ENCODE measurements around the gene LPIN1.
"Not testable (repeated sequence)": the region's sequence is repeated elsewhere in the genome, so short reads cannot be mapped to it uniquely, and the experiment has no call there.

Gene LPIN1

DNA sequence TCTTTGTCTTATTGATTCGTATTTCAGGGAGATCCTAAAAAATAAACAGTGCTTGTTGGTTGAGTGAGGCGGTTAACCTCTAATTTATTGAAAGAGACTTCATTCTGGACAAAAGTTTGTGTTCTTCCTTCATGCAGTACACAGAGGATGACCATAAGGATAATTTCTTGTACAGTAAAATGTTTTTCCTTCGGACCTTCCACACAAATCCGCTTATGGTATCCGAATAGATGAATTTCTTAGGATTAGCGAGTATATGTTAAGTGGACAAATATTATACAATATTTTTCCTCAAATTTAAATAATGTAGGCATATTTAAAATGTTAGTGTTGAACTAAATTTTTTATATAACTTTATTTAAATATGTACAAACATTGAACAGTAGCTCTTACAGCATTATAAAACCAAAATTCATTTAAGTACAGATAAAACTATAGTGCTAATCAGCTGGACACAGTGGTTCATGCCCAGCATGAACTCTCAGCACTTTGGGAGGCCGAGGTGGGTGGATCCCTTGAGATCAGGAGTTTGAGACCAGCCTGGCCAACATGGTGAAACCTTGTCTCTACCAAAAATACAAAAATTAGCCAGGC, 84.4 kb downstream of the LPIN1 start:
- no peak for DNase-seq (ENCODE audit: low spot score)
- no peak for FAIRE-seq

GRCh38 chr2:11831415-11831814, 85.0 kb downstream of the LPIN1 start:
- no peak for FAIRE-seq

GRCh38 chr2:11832531-11832930, 86.1 kb downstream of the LPIN1 start:
- FAIRE-seq, result no peak
- DNase-seq (ENCODE audit: low spot score), result no peak

More at GRCh38 chr2:11831415-11831814, 85.0 kb downstream of the LPIN1 start:
- no peak for DNase-seq (ENCODE audit: low spot score)

DNA sequence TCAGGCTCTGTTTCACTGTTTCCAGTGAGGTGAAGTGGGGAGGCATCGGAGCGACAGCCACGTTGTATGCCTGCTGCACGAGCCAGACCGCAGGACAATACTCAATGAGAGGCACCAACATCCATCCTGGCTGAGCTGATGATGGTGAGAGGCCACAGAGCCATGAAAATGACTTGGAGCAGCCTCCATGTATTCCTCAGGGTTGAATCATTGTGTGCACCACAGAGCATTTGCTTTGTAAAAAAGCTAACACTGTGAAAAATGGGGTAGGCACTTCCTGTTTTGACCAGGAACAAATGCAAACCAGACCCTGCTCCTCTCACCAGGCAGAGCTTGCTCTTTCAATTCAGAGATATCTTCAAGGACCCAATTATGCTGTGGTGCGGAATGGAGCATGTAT, 87.2 kb downstream of the LPIN1 start:
- DNase-seq (ENCODE audit: low spot score) (no peak), FAIRE-seq (no peak)

DNA sequence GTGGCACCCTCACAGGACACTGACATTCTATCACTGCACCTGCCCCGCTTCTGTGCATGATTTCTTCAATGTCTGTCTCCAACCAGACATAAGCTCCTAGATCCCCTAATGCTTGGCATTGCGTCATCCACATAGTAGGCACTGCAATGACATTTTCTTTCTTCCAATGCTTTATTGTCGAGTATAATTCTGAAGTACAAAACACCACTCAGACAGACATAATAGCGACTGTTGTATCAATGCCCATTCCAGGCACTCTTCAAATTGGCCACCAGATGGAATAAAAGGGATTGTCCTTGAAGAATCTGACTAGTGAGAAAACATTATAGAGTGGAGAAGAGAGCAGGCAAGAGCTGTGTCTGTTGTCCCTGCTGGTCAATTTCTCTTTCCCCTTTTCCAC, 89.0 kb downstream of the LPIN1 start:
- DNase-seq (ENCODE audit: low spot score) (no peak), FAIRE-seq (no peak)

DNA sequence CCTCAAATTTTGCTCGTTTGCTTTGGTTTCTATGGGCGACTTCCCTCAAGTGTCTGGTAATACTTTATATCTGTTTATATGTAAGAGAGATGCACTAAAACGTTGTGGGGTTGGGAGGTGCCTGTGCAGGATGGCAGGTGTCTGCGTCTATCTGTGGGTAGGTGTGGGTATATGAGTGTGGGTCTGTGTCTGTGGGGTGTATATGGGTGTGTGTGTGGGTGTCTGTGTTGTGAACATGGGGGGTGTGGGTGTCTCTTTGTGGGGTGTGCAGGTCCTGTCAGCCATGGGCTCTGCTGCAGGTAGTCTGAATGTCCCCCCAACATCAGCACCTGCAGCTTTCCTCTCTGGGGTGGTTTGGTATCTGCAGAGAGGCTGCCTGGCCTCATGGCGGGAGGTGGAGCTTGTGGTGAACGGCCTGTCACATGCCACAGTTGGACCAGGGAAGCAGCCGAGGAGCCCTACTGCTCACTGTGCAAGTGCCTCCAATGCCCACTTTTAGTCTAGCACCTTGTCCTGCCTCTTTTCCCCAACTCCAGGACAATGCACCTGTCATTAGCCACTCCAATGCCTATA, 90.3 kb downstream of the LPIN1 start:
- FAIRE-seq, result no peak
- DNase-seq (ENCODE audit: low spot score), result no peak

DNA sequence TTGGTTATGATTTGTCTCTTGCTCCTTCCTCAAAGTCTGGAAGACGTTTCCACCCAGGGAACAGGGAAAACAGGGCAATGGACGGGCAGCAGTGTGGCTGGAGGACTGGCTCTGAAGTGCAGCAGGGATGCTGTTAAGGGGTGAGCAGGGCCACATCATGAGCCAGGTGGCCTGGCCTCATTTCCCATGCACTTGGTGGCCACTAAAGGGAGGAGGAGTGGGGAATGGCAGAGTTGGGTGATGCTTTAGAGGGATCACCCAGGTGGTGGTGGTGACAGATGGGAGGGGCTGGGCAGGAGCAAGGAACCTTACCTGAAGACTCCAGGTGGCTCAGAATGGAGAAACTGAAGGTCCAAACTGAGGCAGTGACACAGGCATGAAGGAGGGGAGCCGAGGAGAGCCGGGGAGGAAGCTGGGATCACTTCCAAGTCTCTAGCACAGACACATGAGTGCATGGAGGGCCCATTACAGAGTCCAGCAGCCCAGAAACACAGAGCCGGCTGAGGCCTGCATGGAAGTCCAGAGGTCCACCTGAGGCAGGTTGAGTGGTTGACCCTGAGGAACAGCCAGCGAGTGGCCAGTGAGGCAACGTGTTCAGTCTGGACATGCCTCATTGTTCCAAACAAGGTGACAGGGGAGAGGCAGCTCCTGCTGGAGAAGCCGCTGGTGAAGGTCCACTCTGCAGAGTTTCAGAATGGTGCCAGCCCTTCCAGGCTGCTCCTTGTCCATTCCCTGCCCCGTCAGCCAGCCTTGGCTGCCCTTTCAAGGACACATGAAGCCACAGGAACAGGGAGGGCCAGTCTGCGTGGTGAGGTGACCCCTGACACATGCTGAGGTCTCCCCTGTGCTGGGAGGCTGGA, 91.7 kb downstream of the LPIN1 start:
- DNase-seq (ENCODE audit: low spot score) (no peak), FAIRE-seq (no peak)

DNA sequence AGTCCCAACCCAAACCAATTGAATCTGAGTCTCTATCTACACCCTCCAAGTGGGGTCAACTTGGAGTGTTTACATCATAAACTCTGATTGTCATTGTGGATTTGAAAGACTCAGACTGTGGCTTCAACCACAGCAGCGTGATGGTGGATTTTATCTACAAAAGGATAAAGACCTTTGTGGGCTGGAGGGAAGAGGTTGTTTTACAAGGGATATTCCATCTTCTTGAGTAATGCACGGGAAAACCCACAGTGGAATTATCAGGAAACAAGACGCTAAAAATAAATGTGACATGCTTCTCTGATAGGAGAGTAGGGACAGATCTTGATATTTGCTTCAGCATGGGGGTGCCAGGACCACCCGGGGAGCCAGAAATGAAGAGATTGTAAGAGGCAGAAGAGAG, 93.5 kb downstream of the LPIN1 start:
- DNase-seq (ENCODE audit: low spot score) (no peak), FAIRE-seq (no peak)

GRCh38 chr2:11842336-11842735, 95.9 kb downstream of the LPIN1 start:
- no peak for FAIRE-seq
- no peak for DNase-seq (ENCODE audit: low spot score)

GRCh38 chr2:11844798-11845197, 98.4 kb downstream of the LPIN1 start:
- not testable (repeated sequence) for FAIRE-seq; DNase-seq (ENCODE audit: low spot score)

DNA sequence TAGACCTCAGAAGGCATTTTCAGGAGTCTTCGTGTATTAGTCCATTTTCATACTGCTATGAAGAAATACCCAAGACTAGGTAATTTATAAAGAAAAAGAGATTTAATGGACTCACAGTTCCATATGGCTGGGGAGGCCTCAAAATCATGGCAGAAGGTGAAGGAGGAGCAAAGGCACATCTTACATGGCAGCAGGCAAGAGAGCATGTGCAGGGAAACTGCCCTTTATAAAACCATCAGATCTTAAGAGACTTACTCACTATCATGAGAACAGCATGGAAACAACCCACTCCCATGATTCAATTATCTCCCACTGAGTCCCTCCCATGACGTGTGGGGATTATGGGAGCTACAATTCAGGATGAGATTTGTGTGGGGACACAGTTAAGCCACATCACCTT, 101.5 kb downstream of the LPIN1 start:
- DNase-seq (ENCODE audit: low spot score); FAIRE-seq: not testable (repeated sequence)

DNA sequence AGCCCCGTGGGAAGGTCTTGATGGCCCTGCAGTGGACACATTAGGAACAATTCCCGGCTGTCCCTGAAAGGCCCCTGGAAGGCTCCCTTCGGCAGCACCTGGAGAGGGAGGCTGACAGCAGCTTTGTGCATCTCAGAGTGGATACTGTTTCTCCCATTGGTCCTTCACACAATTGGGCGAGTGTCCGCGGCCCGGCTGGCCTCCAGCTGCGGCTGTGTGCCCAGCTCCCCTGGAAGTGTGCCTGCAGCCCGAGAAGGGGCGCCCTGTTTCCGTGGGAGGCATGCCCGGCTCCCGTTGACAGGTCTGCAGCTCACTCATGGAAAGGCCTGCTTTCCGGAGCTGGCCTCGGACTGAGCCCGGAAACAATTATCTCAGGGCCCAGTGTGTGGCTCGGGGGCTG, 103.7 kb downstream of the LPIN1 start:
- FAIRE-seq, result no peak
- DNase-seq (ENCODE audit: low spot score), result no peak

DNA sequence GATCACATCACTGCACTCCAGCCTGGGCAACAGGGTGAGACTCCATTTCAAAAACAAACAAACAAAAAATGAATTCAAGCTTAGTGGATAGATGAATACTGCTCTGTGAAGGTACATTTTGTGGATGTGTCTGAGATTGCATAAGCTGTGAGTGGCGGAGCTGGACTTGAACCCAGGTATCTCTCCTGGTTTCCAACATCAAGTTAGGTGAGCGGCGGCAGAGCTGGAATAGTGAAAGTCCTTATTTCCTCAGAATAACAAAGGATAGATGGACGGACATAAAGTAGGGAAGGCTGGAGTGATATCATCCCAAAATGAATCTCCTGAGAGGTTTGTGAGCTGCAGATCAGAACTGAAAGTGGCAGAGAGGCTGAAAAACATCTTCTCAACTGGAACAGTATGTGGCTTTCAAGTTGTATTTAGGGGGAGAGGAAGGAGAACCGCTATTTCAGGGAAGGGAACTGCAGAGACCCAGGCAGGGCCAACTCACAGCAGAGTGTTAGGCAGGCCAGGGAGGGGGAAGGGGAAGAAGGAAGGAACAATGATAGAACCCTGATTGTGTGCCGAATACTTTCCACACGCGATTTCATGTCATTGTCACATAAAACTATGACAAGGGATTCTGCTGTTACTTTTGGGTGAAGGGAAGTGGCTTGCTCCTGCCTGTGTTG, 106.2 kb downstream of the LPIN1 start:
- no peak for FAIRE-seq
- no peak for DNase-seq (ENCODE audit: low spot score)

DNA sequence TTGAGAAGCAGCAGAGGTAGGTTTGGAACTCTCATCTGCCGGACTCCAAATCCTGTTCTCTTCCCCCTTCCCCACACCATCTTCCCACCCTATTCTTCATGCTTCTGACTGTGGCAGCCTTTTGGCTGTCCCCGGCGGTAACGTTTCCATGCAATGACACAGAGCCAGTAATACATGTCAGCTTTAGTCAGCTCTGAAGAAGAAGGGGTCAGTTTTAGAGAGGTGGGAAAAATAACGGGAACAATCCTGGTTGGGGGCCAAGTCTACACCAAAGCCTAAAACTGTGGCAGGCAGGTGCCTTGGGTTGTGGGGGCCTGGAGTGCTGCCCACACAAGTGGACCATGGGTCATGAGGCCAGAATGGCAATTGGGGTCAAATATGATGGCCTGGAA, 106.8 kb downstream of the LPIN1 start:
- DNase-seq (ENCODE audit: low spot score), result no peak
- FAIRE-seq, result no peak

DNA sequence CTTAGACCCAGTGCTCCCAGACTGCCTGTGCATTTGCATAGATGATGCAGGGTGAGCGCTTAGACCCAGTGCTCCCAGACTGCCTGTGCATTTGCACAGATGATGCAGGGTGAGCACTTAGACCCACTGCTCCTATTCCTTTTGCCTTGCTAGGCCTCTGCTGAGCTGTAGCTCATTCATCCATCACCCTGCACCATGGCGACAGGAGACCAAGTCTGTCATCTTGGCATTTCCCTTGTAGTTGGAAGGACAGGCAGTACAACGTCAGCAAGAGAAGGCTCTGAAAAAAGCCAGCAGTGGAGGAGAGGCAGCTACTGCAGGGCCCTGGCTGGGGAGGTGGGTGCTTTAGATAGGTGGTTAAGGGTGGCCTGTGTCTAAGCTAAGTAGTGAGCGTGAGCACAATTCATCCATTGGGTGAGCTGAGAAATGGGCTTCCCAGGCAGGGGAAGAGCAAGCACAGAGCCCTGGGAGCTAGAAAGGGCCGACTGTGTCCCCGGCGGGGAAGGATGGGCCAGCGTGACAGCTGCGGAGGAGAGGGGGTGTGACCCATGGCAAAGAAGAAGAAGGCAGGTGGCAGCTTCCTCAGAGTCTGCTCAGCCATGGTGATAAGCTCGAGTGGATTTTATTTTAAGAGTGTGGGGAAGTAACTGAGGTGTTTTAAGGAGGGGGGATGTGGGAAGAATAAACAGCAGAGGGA, 108.8 kb downstream of the LPIN1 start:
- no peak for DNase-seq (ENCODE audit: low spot score)
- FAIRE-seq, result no peak

DNA sequence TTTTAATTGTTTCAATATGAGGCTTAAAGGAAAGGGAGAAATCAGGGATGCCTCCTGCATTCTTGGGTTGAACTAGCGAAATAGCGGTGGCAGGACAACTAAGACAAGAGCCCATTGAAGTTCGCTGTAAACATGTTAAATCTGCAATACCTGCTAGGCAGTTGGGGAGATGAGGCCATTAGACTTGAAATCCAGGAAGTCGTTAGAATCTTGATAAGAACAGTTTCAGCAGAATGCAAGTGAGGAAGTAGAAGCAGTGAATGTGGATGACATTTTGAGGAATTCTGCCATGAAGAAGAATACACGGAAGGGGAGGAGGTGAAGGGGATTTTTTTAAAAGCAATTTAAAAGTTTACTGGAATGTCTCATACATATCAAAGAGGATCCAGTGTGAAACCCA, 109.7 kb downstream of the LPIN1 start:
- DNase-seq (ENCODE audit: low spot score) (no peak), FAIRE-seq (no peak)

DNA sequence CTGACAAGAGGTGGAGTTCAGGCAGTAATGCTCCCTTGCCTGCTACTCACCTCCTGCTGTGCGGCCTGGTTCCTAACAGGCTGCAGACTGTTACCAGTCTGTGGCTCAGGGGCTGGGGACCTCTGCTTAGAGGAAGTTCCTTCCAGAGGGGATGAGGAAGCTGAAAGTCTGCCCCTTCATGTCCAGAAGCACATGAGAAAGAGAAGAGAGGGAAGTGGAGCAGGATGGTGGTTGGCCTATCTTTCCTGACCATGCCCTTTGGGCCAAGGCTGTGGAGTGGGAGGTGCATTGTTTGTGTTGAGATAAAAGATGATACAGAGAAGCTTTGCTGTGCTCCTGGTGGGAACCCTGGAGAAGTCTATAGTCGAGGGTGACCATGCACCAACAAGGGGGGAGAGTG, 112.5 kb downstream of the LPIN1 start:
- DNase-seq (ENCODE audit: low spot score) (no peak), FAIRE-seq (no peak)

- FAIRE-seq; DNase-seq (ENCODE audit: low spot score): not testable (repeated sequence)
These were observed 113.5 kb downstream of the LPIN1 start for GRCh38 chr2:11859975-11860374.

- FAIRE-seq, result no peak
- DNase-seq (ENCODE audit: low spot score), result no peak
These were observed 114.6 kb downstream of the LPIN1 start for GRCh38 chr2:11861044-11861443.

DNA sequence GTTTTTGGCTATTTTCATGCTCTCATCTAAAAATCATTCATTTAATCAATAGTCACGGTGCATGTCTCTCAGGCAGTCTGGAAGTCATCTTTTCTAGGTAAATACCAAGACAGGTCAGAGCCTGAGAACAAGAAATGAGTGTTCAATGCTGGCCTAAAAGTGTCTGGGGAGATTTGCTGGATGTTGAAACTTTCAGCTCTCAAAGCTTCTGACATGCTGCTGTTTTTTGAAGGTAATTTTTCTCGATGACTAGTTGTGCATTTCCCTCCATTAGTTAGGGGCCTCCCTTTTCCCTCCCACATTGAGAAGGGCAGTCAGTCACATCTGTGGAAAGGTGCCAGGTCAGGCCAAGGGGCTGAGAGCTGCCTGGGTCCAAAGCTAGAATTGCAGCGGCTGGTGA, 115.6 kb downstream of the LPIN1 start:
- DNase-seq (ENCODE audit: low spot score) (no peak), FAIRE-seq (no peak)

DNA sequence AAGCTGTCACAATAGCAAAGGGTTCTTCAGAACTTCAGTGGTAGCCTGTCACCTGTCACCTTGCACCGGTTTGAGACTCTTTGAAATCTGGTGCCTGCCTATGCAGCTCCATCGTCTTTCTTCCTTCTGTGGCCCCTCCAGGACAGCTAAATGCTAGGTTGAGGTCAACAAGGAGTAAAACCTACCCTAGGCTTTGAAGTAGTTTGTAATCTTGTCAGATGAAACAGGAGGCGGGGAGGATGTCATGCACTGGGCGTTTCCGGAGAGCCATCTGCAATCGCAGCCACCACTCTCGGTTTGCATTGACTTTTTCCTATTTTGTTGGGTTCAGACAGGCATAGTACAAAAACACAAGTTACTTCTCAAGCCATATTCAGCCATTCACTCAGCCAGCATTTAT, 116.7 kb downstream of the LPIN1 start:
- FAIRE-seq, result no peak
- no peak for DNase-seq (ENCODE audit: low spot score)

Measured in RCC 7860 (cell line).